ENCODE measurements around the gene SNAP29.
"Not testable (repeated sequence)": the region's sequence is repeated elsewhere in the genome, so short reads cannot be mapped to it uniquely, and the experiment has no call there.

Gene SNAP29

DNA sequence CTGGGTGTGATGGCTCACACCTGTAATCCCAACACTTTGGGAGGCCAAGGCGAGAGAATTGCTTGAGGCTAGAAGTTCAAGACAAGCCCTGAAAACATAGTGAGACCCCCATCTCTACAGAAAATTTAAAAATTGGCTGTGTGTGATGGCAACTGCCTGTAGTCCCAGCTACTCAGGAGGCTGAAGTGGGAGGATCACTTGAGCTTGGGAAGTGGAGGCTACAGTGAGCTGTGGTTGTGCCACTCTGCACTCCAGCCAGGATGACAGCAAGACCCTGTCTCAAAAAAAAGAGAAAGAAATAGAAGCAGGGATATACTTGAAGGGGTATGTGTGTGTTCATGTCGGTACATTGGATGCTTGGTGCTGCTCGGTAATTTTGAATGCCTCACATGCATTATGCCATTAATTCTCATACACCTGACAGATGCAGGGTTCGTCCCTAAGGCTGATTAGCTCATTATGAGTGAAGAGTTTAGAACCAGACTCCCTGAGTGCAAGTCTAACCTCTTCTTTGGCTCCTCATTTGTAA lies 72.4 kb downstream of the SNAP29 start:
- no peak for DNase-seq

DNA sequence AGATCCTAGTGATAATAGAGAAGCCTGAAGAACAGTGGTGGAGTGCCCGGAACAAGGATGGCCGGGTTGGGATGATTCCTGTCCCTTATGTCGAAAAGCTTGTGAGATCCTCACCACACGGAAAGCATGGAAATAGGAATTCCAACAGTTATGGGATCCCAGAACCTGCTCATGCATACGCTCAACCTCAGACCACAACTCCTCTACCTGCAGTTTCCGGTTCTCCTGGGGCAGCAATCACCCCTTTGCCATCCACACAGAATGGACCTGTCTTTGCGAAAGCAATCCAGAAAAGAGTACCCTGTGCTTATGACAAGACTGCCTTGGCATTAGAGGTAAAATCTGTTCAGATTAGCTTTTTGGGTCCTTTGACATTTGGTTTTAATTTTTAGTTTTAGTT lies 75.1 kb downstream of the SNAP29 start:
- DNase-seq = no peak

DNA sequence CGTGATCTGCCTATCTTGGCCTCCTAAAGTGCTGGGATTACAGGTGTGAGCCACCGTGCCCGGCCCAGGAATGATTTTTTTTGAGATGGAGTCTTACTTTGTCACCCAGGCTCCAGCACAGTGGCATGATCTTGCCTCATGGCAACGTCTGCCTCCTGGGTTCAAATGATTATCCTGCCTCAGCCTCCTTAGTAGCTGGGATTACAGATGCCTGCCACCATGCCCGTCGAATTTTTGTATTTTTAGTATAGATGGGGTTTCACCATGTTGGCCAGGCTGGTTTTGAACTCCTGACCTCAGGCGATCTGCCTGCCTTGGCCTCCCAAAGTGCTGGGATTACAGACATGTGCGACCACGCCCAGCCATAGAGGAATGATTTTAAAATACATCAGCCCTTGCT lies 76.2 kb downstream of the SNAP29 start:
- DNase-seq = not testable (repeated sequence)

DNA sequence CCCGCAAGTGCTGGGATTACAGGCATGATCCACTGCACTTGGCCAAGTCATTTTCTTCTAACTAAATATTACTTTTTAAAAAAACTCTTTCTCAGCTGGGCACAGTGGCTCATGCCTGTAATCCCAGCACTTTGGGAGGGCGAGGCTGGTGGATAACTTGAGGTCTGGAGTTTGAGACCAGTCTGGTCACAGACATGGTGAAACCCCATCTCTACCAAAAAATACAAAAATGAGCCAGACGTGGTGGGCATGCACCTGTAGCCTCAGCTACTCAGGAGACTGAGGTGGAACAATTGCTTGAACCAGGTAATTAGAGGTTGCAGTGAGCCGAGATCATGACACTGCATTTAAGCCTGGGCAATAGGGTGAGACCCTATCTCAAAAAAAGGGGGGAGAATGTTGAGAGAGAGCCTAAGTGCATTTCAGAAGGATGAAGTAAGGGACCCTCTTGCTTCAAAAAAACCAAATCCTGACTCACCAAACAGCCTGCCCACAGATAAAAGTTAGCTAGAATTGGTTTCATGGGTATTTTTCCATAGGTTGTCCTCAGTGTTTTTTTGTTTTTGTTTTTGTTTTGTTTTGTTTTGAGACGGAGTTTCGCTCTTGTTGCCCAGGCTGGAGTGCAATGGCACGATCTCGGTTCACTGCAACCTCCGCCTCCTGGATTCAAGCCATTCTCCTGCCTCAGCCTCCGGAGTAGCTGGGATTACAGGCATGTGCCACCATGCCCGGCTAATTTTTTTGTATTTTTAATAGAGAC lies 77.2 kb downstream of the SNAP29 start:
- not testable (repeated sequence) for DNase-seq

DNA sequence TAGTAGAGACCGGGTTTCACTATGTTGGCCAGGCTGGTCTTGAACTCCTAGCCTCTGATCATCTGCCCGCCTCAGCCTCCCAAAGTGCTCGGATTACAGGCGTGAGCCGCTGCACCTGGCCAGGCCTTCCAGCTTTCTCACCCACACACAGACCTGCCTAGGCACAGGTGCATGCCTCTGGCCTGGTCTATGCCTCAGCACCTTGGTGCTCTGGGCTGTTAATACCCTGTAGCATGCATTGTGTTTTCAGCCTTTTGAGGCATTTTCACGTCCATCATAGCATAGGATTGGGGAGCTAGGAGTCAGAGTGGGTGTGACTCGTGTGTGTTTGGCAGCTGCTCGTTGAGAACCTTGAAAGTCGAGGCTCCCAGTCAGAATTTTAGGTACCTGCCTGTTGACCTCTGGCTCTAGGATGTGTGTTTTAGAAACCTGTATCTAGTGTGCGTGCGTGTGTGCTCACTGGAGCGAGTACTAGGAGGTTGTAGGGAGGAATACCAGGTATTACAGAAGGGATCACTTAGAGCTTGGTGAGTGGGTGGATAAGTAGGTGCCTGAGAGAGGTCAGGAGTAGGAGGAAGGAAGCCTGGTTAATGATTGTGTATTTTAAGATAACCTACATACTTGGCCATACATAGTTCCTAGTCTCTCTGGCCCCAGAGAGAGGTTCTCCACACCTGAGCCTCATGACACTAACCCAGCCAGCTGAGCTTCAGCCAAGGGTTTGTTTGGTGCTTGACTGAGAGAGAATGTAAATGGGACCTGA lies 78.4 kb downstream of the SNAP29 start:
- no peak for DNase-seq

DNA sequence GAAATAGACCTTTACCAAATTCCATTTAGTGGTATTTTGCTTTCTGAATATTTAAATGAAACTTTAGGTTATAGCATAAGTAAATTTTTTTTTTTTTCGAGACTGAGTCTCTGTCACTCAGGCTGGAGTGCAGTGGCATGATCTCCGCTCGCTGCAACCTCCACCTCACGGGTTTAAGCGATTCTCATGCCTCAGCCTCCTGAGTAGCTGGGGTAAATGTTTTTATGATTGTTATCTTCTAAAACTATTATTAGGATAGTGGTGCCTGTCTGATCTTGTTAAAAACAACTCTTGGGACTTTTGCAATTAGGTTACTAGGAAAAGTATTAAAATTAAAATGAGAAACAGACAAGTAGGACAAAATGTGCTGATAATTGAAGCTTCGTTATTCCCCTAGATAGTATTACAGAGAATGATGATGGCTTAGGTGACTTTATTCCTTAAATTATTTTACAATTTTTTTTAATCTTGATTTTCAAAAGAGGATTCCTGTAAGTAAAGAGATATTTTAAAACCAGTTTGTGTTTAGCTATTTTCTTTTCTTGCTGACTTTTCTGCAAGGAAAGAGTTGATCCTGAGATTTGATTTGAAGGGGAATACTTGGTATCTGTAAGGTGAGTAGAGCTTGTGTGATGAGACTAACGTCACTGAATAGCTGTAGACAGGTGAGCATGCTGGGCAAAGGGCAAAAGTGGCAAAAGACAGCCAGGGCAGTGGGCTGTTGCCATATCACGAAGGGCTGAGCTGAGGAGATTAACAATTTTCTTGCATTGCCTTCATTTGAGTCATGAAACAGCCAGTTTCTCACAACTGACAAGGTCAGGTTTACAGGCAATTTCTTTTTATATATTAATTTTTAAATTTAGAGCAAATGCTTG lies 79.2 kb downstream of the SNAP29 start:
- DNase-seq = no peak

DNA sequence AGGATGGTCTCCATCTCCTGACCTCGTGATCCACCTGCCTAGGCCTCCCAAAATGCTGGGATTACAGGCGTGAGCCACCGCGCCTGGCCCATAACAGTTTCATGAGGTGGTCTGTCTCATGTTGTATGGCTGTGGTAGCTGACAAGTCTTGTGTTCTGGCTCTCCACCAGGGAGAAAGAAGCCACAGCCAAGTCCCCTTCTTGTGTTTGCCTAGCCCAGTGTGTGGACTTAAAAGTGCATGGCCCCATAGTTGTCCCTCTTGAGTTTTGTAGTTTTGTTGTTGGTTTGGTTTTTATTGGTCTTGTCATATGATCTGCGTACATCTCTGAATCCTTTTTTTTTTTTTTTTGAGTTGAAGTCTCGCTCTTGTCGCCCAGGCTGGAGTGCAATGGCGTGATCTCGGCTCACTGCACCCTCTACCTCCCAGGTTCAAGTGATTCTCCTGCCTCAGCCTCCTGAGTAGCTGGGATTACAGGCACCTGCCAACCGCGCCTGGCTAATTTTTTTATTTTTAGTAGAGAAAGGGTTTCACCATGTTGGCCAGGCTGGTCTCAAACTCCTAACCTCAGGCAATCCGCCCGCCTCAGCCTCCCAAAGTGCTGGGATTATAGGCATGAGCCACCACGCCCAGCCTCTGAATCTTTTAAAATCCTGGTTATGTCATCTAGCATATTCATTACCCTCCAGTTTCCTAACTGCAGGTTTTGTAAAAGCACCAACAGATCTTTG lies 80.8 kb downstream of the SNAP29 start:
- not testable (repeated sequence) for DNase-seq

DNA sequence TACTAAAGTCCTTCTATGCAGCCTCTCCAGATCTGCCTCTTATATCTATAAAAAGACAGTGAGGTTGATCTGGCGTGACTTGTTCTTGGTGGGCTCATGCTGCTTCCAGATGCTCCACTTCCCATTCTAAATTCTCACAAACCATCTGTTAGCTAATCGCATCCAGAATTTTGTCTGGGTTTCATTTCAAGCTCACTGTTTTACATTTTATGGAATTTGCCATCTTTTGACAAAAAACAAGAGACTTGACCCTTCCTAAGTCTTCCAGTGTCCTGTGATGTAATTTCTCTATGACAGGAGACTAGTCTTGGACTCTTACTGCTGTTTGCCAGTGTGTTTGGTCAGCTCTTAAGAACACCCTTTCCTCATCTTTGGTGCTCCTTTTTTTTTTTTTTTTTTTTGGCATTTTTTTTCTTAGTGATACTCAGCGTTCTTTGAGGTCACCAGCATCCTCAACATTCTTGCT lies 81.4 kb downstream of the SNAP29 start:
- no peak for DNase-seq
